HG02981 (cell line): ENCODE results near the gene NOS2.
"Not testable (repeated sequence)": the region's sequence is repeated elsewhere in the genome, so short reads cannot be mapped to it uniquely, and the experiment has no call there.

Experiments
- ATAC-seq: cut with Tn5 transposase; IDR thresholded peaks from one replicate; pipeline ENCODE4 v1.9.1; 2021; ENCODE audit warnings: mild to moderate bottlenecking, moderate library complexity; ENCODE audit not compliant: unreplicated experiment

The NOS2 gene

DNA sequence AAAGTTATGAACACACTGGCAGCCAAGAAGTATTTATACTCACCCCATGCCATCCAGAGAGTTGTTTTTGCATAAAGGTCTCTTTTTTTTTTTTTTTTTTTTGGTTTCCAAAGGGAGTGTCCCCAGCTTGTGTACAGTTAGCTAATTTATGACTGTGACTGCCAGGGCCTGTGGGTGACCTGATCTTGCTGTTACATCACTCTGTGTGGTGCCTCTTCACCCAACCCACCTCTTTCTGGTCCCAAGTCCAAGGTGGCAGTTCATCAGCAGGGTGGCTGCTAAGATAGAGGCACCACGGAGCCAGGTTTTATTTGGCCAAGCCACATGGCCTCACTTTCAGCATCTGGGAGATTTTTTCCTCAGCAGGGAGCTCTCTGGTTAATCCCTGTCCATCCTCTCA is at the start of gene NOS2:
Gene NOS2, minus strand, starts transcription at position 8 of the 400 bp plus-strand sequence. CDS start 1,720 bp downstream, outside the sequence.
- no peak for ATAC-seq

DNA sequence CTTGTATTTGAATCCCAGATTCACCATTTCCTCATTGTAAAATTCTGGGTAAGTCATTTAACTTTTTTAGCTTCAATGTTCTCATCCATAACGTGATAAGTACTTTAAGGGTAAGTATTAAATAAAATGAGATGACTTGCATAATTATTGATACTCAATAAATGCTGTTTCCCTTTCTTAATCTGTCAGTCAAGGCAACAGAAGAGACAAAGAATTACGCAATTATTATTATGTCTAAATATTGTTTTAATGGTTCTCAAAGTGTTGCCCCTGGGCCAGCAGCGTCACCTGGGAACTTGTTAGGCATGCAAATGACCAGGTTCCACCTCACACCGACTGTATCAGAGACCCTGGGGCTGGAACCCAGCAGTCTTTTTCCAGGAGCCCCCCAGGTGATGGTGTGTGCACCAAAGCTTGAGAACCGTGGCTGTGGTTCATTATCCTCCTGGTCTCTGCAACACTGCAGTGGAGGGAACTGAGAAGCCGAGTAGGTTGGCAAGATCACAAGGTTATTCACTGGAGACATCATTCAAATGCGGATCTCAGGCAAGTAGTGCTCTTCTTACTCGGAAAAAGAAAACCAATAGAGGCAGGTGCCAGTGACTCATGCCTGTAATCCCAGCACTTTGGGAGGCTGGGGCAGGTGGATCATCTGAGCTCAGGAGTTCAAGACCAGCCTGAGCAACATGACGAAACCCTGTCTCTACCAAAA is 49.3 kb upstream of the NOS2 start:
- ATAC-seq, result no peak

GRCh38 chr17:27848931-27849330 is 48.6 kb upstream of the NOS2 start:
- ATAC-seq, result no peak

- ATAC-seq, result not testable (repeated sequence)
These were observed 46.5 kb upstream of the NOS2 start for GRCh38 chr17:27846808-27847307.

DNA sequence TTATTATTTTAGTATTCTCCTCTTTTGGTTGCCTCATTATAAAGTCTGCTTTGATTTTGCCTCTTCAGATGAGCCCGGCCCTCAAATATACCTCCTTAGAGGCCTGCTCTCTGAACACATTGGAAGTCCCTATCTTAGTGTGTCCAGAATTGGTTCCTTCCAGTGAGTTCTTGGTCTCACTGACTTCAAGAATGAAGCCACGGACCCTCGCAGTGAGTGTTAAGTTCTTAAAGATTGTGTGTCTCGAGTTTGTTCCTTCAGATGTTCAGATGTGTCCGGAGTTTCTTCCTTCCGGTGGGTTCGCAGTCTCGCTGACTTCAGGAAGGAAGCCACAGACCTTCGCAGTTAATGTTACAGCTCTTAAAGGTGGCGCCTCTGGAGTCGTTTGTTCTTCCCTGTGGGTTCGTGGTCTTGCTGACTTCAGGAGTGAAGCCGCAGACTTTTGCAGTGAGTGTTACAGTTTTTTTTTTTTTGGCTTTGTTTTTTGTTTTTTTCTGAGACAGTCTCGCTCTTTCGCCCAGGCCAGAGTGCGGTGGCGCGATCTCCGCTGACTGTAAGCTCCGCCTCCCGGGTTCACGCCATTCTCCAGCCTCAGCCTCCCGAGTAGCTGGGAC is 45.8 kb upstream of the NOS2 start:
- ATAC-seq, result no peak

GRCh38 chr17:27845264-27846041 is 45.1 kb upstream of the NOS2 start:
- no peak for ATAC-seq

GRCh38 chr17:27840688-27841087 is 40.4 kb upstream of the NOS2 start:
- no peak for ATAC-seq

- ATAC-seq, result not testable (repeated sequence)
These were observed 40.0 kb upstream of the NOS2 start for GRCh38 chr17:27840406-27840678.

- ATAC-seq, result not testable (repeated sequence)
These were observed 39.5 kb upstream of the NOS2 start for GRCh38 chr17:27839571-27840405.

DNA sequence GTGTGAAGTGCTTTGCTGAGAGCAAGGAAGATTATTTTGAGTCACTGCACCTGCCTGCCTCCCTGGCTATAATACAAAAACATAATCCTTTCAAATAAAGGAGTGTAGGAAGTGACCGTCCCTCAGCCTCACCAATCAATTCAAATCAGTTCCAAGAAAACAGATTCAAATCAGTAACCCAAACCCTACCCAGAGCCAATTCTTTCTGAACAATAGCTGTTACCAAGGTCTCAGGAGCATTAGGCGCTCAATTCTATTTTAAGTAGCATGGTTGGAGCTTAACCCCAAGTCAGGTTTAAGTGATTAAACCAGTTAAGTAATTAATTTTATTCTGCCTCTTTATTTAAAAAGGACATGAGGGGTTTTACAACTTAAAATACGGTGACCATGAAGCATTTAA is 38.3 kb upstream of the NOS2 start:
- not testable (repeated sequence) for ATAC-seq

DNA sequence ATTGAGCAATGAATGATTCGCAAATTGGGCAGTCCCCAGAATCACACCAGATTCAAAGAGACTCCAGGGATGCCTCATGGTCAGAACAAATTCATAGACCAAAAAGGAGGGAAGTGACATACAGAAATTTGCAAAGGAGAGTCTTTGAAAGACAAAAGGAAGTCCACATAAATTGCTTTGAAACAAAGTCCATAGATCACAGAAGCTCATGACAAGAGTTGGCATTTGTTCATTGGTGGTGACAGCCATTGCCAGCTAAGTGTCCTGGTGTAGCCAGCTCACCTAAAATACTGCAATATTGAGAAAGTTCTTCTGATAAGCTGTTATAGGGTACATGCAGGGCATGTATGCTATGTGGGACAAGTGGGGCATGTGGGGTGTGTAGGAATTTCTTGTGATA is 37.4 kb upstream of the NOS2 start:
- not testable (repeated sequence) for ATAC-seq

GRCh38 chr17:27836651-27837050 is 36.3 kb upstream of the NOS2 start:
- no peak for ATAC-seq

DNA sequence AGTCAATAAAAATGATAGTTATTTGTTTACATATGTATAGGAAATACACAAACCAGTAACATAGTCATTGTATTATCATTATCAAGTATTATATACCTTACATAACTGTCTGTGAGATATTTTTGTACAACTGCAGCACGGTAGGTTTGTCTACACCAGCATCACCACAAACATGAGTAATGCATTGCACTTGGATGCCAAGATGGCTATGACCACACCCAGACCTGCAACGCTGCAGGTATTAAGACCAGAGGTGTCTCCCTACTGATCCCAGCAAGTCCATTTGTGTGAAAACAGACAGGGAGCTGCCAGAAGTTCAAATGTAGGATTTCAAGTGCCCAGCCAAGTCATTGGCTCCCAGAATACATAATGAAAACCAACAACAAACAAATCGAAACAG is 34.2 kb upstream of the NOS2 start:
- no peak for ATAC-seq

GRCh38 chr17:27832831-27833230 is 32.5 kb upstream of the NOS2 start:
- no peak for ATAC-seq

GRCh38 chr17:27829888-27830287 is 29.6 kb upstream of the NOS2 start:
- not testable (repeated sequence) for ATAC-seq

GRCh38 chr17:27829143-27829711 is 28.9 kb upstream of the NOS2 start:
- ATAC-seq, result not testable (repeated sequence)

GRCh38 chr17:27825459-27825858 is 25.1 kb upstream of the NOS2 start:
- no peak for ATAC-seq

DNA sequence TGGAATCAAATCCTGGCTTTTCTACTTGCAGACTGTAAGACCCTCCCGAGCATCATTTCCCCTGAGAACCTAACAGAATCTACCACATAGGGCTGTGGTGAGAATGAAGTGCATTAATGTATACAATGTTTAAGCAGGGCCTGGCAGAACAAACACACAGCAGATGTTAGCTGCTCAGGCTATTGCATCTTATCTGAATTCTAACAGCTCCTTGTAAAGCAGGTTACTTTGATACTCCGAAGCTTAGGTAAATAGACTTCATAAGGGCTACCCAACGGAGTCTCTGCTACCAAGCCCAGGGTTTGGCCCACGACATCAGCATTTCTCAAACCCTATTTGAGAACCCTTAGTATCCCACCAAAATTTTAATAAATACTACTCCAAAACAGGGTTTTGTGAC is 24.4 kb upstream of the NOS2 start:
- ATAC-seq, result no peak

DNA sequence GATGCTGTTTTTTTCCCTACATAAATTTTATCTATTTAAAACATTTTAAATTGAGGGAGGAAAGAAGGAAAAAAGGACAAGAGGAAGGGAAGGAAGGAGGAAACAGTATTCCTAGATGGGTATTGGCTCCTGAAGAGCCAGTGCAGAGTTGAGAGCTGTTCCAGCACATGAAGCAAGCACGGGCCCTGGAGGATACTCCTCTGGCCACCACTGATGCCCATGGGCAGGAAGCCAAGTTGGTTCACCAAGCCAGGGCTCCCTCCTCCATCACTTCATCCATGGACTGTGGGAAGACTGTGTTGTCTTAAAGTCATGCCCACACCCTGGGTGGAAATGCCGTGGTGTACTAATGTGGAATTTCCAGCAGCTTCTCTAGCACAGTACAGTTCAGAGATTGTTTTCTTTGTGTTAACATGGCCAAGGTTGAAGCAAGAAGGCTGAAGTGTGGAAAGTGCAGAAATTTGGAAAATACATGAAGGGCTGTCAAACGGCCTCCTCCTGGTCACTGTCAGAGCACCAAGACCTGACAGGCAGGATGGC is 23.9 kb upstream of the NOS2 start:
- ATAC-seq, result no peak

DNA sequence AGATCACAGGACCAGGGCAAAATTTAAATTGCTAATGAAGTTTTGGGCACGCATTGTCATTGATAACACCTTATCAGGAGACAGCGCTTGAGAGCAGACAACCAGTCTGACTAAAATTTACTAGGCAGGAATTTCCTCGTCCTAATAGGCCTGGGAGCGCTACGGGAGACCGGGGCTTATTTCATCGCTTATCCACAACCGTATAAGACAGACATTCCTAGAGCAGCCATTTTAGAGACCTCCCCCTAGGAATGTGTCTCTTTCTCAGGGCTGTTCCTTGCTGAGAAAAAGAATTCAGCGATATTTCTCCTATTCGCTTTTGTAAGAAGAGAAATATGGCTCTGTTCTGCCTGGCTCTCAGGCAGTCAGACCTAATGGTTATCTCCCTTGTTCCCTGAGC is 21.8 kb upstream of the NOS2 start:
- not testable (repeated sequence) for ATAC-seq
